ENCODE data around the gene STK38. TPM values are rescaled to one million over a fixed set of nuclear protein-coding genes. Genes with fewer than 3 reads are reported as not detected.

Gene STK38
- total and polyA plus RNA-seq, 2 of the 13 experiments (the other 11 are each of a cell fraction or from before 2014, with no cell fraction given) = 10.3 to 20.7 TPM

- no peak for FAIRE-seq
- Histone ChIP-seq H3K9ac (ENCODE audit: insufficient read depth, low read depth, low read length) (no peak overlapping the region), H3K4me2 (ENCODE audit: low read depth, low read length) (no peak overlapping the region), H3K27me3 (ENCODE audit: control insufficient read depth in 1 of 2, insufficient read depth in 2 of 2, low read length in 2 of 2) (no peaks in the 10 kb centered on the region), H3K27ac (ENCODE audit: extremely low read length, insufficient read depth, low read length) (no peak overlapping the region), H3K4me1 (ENCODE audit: insufficient read depth, low read length) (peaks cover 15% of the 10 kb centered on the region), H4K20me1 (ENCODE audit: insufficient read depth, low read length) (no peaks in the 10 kb centered on the region), H3K4me3 (replicated peaks in 1 of 3; ENCODE audit: insufficient read depth in 1 of 3, low read depth in 2 of 3, low read length in 3 of 3) (no peak overlapping the region), H3K9me3 (ENCODE audit: low read length) (no peaks in the 10 kb centered on the region), H3K36me3 (replicated peaks in 1 of 2; ENCODE audit: control insufficient read depth in 1 of 2, insufficient read depth in 2 of 2, low read length in 2 of 2) (peaks cover 12 to 43% of the 10 kb centered on the region in 2 experiments), H2AFZ (ENCODE audit: low read length) (no peak overlapping the region), H3K79me2 (ENCODE audit: insufficient read depth, low read length) (no peaks in the 10 kb centered on the region)
- intact Hi-C loops (cut with micrococcal nuclease; ENCODE audit: unreplicated experiment) (no loop called here), in situ Hi-C loops (cut with HindIII; ENCODE audit: extremely low pct_ligation_motif_present, low pct_unique_long_range_greater_than_20kb) (no loop called here)
- no peak for TF ChIP-seq ZFP37 (CRISPR knock-in tag; IDR thresholded peaks at IDR 0.05; ENCODE audit: borderline replicate concordance)
- TF ChIP-seq, protein P1, sequence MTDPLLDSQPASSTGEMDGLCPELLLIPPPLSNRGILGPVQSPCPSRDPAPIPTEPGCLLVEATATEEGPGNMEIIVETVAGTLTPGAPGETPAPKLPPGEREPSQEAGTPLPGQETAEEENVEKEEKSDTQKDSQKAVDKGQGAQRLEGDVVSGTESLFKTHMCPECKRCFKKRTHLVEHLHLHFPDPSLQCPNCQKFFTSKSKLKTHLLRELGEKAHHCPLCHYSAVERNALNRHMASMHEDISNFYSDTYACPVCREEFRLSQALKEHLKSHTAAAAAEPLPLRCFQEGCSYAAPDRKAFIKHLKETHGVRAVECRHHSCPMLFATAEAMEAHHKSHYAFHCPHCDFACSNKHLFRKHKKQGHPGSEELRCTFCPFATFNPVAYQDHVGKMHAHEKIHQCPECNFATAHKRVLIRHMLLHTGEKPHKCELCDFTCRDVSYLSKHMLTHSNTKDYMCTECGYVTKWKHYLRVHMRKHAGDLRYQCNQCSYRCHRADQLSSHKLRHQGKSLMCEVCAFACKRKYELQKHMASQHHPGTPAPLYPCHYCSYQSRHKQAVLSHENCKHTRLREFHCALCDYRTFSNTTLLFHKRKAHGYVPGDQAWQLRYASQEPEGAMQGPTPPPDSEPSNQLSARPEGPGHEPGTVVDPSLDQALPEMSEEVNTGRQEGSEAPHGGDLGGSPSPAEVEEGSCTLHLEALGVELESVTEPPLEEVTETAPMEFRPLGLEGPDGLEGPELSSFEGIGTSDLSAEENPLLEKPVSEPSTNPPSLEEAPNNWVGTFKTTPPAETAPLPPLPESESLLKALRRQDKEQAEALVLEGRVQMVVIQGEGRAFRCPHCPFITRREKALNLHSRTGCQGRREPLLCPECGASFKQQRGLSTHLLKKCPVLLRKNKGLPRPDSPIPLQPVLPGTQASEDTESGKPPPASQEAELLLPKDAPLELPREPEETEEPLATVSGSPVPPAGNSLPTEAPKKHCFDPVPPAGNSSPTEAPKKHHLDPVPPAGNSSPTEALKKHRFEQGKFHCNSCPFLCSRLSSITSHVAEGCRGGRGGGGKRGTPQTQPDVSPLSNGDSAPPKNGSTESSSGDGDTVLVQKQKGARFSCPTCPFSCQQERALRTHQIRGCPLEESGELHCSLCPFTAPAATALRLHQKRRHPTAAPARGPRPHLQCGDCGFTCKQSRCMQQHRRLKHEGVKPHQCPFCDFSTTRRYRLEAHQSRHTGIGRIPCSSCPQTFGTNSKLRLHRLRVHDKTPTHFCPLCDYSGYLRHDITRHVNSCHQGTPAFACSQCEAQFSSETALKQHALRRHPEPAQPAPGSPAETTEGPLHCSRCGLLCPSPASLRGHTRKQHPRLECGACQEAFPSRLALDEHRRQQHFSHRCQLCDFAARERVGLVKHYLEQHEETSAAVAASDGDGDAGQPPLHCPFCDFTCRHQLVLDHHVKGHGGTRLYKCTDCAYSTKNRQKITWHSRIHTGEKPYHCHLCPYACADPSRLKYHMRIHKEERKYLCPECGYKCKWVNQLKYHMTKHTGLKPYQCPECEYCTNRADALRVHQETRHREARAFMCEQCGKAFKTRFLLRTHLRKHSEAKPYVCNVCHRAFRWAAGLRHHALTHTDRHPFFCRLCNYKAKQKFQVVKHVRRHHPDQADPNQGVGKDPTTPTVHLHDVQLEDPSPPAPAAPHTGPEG (CRISPR knock-in tag; IDR thresholded peaks at IDR 0.05) = no peak
- no peak for TF ChIP-seq ZNF260 (CRISPR knock-in tag; IDR thresholded peaks at IDR 0.05; ENCODE audit: borderline replicate concordance, low read depth)
- no peak for TF ChIP-seq ZSCAN5A (CRISPR knock-in tag; IDR thresholded peaks at IDR 0.05; ENCODE audit: borderline replicate concordance)
- no peak for TF ChIP-seq TOE1 (CRISPR knock-in tag; IDR thresholded peaks at IDR 0.05)
- no peak for TF ChIP-seq ARID2 (CRISPR knock-in tag; IDR thresholded peaks at IDR 0.05; ENCODE audit: borderline replicate concordance)
- no peak for TF ChIP-seq ZMAT3 (CRISPR knock-in tag; conservative IDR thresholded peaks at IDR 0.05)
- no TSS peak for BruUV-seq (replicated peaks)
- no peak for ATAC-seq
- WGBS (ENCODE audit: low lambda C conversion rate) = 95% methylated on average over 2 of the region's 2 CpGs
- no peak for DNase-seq (ENCODE audit: low spot score)
- ChIA-PET CTCF (ENCODE audit: low intra/inter-chr PET ratio, low total read pairs) (no interaction called here), POLR2A (no interaction called here)
Observed at GRCh38 chr6:36526066-36526465, 21.2 kb downstream of the STK38 start.
